Endothelial cell of umbilical vein (primary cell): ENCODE results near the gene C7.

Experiments used
- CTCF ChIP-seq, 2 donors: IDR thresholded peaks; 1 replicate in 1 of 2; 2 replicates in 1 of 2; pipeline ENCODE4 v1.5.1; 2011; ENCODE audit warnings: low read length in 2 of 2, mild to moderate bottlenecking in 2 of 2, moderate library complexity in 2 of 2, control low read depth in 1 of 2, inconsistent platforms in 1 of 2, low read depth in 1 of 2; ENCODE audit not compliant: insufficient read depth in 1 of 2; ENCODE audit errors: extremely low read depth in 1 of 2
- MAX ChIP-seq: IDR thresholded peaks from 2 replicates; pipeline ENCODE4 v1.6.1; 2011; ENCODE audit not compliant: insufficient read depth, insufficient read length
- MYC ChIP-seq: IDR thresholded peaks from one replicate; pipeline ENCODE4 v1.6.1; 2011; ENCODE audit warnings: mild to moderate bottlenecking, low read depth, low read length

GRCh38 chr5:40875958-40876357 is 33.3 kb upstream of the C7 start:
- no peak for TF ChIP-seq CTCF (IDR thresholded peaks at IDR 0.05; ENCODE audit: extremely low read depth in 1 of 2, insufficient read depth in 1 of 2, low read depth in 1 of 2, low read length in 2 of 2)
- TF ChIP-seq MYC, result no peak
- TF ChIP-seq MAX, result no peak
